HEK293 (cell line): ENCODE data around the gene IL1RAPL1.

Experiments used
- CTCF ChIA-PET: fragments of 350-600 bp; formaldehyde crosslinking; extraction: SDS; loops from one replicate; lab custom pipeline; 2021; ENCODE audit warnings: antibody characterized with exemption; lab: Yijun Ruan, JAX
- POLR2A ChIA-PET: fragments of 300-600 bp; formaldehyde crosslinking; extraction: SDS; loops from one replicate; lab custom pipeline; 2020; ENCODE audit warnings: antibody characterized with exemption, inconsistent platforms; lab: Yijun Ruan, JAX
- H3K27ac ChIP-seq: fragments of 200-500 bp; sonication (Bioruptor generic); 2 replicates; pipeline ENCODE4 v1.5.1; 2014; ENCODE audit warnings: low read depth, low read length, control low read depth, inconsistent platforms; ENCODE audit errors: extremely low read depth
- H3K36me3 ChIP-seq, 2 experiments: fragments of 200-500 bp in 1 of 2; sonication (Bioruptor generic) in 1 of 2; 1 replicate in 1 of 2; 2 replicates in 1 of 2; pipeline ENCODE4 v1.5.1; 2014 to 2017; ENCODE audit warnings: inconsistent platforms in 2 of 2, low read length in 2 of 2; ENCODE audit not compliant: control insufficient read depth in 2 of 2, insufficient read depth in 1 of 2
- H3K4me1 ChIP-seq: fragments of 200-500 bp; sonication (Bioruptor generic); 2 replicates; pipeline ENCODE4 v1.5.1; 2014; ENCODE audit warnings: mild to moderate bottlenecking, low read length, inconsistent platforms; ENCODE audit not compliant: control insufficient read depth, insufficient read depth
- H3K4me3 ChIP-seq: 2 replicates; pipeline ENCODE4 v1.5.1; 2011; ENCODE audit warnings: low read depth, mild to moderate bottlenecking, control low read depth, low read length, moderate library complexity
- H3K9me3 ChIP-seq: fragments of 200-500 bp; sonication (Bioruptor generic); 2 replicates; pipeline ENCODE4 v1.5.1; 2014; ENCODE audit warnings: low read depth, low read length, inconsistent platforms; ENCODE audit not compliant: control insufficient read depth, insufficient read depth
- BCL11A ChIP-seq: fragments of 450-650 bp; formaldehyde crosslinking; IDR thresholded peaks from 2 replicates; pipeline ENCODE4 v1.5.1; 2016; ENCODE audit warnings: low read depth, missing biosample characterization, missing genetic modification characterization
- KLF8 ChIP-seq: fragments of 450-650 bp; formaldehyde crosslinking; IDR thresholded peaks from 2 replicates; pipeline ENCODE4 v1.5.1; 2016; ENCODE audit warnings: missing biosample characterization, missing genetic modification characterization
- PBX3 ChIP-seq: sonication (generic); formaldehyde crosslinking; IDR thresholded peaks from 2 replicates; pipeline ENCODE4 v1.8.1; 2022; ENCODE audit warnings: mild to moderate bottlenecking, moderate library complexity, missing genetic modification reagents
- SP7 ChIP-seq: fragments of 450-650 bp; formaldehyde crosslinking; IDR thresholded peaks from 2 replicates; pipeline ENCODE4 v1.5.1; 2016; ENCODE audit warnings: missing biosample characterization, missing genetic modification characterization
- ZBTB6 ChIP-seq: fragments of 450-650 bp; formaldehyde crosslinking; IDR thresholded peaks from 2 replicates; pipeline ENCODE4 v1.5.1; 2017; ENCODE audit warnings: missing biosample characterization, missing genetic modification characterization
- ZBTB8A ChIP-seq: fragments of 450-650 bp; formaldehyde crosslinking; IDR thresholded peaks from 2 replicates; pipeline ENCODE4 v1.5.1; 2016; ENCODE audit warnings: missing biosample characterization, missing genetic modification characterization
- ZFP69B ChIP-seq: fragments of 450-650 bp; formaldehyde crosslinking; IDR thresholded peaks from 2 replicates; pipeline ENCODE4 v1.5.1; 2016; ENCODE audit warnings: missing biosample characterization, missing genetic modification characterization
- ZNF146 ChIP-seq: fragments of 450-650 bp; formaldehyde crosslinking; IDR thresholded peaks from 2 replicates; pipeline ENCODE4 v1.5.1; 2016; ENCODE audit warnings: missing biosample characterization, missing genetic modification characterization
- ZNF202 ChIP-seq: fragments of 450-650 bp; formaldehyde crosslinking; IDR thresholded peaks from 2 replicates; pipeline ENCODE4 v1.5.1; 2016; ENCODE audit warnings: missing biosample characterization, missing genetic modification characterization, borderline replicate concordance
- ZNF211 ChIP-seq: fragments of 450-650 bp; formaldehyde crosslinking; IDR thresholded peaks from 2 replicates; pipeline ENCODE4 v1.5.1; 2016; ENCODE audit warnings: low read depth, missing biosample characterization, missing genetic modification characterization
- ZNF239 ChIP-seq: fragments of 450-650 bp; formaldehyde crosslinking; IDR thresholded peaks from 2 replicates; pipeline ENCODE4 v1.5.1; 2016; ENCODE audit warnings: missing biosample characterization, missing genetic modification characterization
- ZNF354C ChIP-seq: fragments of 450-650 bp; formaldehyde crosslinking; IDR thresholded peaks from 2 replicates; pipeline ENCODE4 v1.5.1; 2016; ENCODE audit warnings: missing biosample characterization, missing genetic modification characterization, low read depth, borderline replicate concordance
- ZNF366 ChIP-seq: fragments of 450-650 bp; formaldehyde crosslinking; conservative IDR thresholded peaks from 2 replicates; pipeline ENCODE4 v1.5.1; 2016; ENCODE audit warnings: missing biosample characterization, missing genetic modification characterization
- ZNF398 ChIP-seq: fragments of 450-650 bp; formaldehyde crosslinking; IDR thresholded peaks from 2 replicates; pipeline ENCODE4 v1.5.1; 2017; ENCODE audit warnings: missing biosample characterization, missing genetic modification characterization
- ZNF449 ChIP-seq: fragments of 450-650 bp; formaldehyde crosslinking; IDR thresholded peaks from 2 replicates; pipeline ENCODE4 v1.5.1; 2017; ENCODE audit warnings: missing biosample characterization, mild to moderate bottlenecking, missing genetic modification characterization, moderate library complexity
- ZNF621 ChIP-seq: fragments of 450-650 bp; formaldehyde crosslinking; IDR thresholded peaks from 2 replicates; pipeline ENCODE4 v1.5.1; 2017; ENCODE audit warnings: missing biosample characterization, missing genetic modification characterization
- ZNF654 ChIP-seq: fragments of 450-650 bp; formaldehyde crosslinking; IDR thresholded peaks from 2 replicates; pipeline ENCODE4 v1.5.1; 2016; ENCODE audit warnings: low read depth, missing biosample characterization, missing genetic modification characterization
- ZNF660 ChIP-seq: fragments of 450-650 bp; IDR thresholded peaks from 2 replicates; pipeline ENCODE4 v1.5.1; 2018; ENCODE audit warnings: missing biosample characterization, mild to moderate bottlenecking, missing genetic modification characterization
- ZNF776 ChIP-seq: fragments of 450-650 bp; formaldehyde crosslinking; IDR thresholded peaks from 2 replicates; pipeline ENCODE4 v1.5.0; 2017; ENCODE audit warnings: missing biosample characterization, missing genetic modification characterization, borderline replicate concordance

The IL1RAPL1 gene

GRCh38 chrX:29541038-29541437 lies 953.8 kb downstream of the IL1RAPL1 start:
- Histone ChIP-seq H3K4me3 (no peak overlapping the region), H3K27ac (no peak overlapping the region), H3K4me1 (no peaks in the 10 kb centered on the region), H3K36me3 (no peaks in the 10 kb centered on the region), H3K9me3 (no peaks in the 10 kb centered on the region)
- TF ChIP-seq ZNF239 (tag by site-specific recombination) (no peak), ZBTB6 (tag by site-specific recombination) (no peak), KLF8 (tag by site-specific recombination) (no peak), ZNF398 (tag by site-specific recombination) (no peak), SP7 (tag by site-specific recombination) (no peak), ZNF202 (tag by site-specific recombination) (no peak), ZFP69B (tag by site-specific recombination) (no peak), ZNF654 (no peak), BCL11A (tag by site-specific recombination) (no peak), ZNF449 (no peak), ZNF621 (tag by site-specific recombination) (no peak), ZNF776 (no peak), ZNF211 (no peak), ZBTB8A (no peak), ZNF660 (no peak), ZNF146 (no peak)
- CTCF ChIA-PET, result interaction anchor here (0.7 kb wide), 1 partner anchor 1166 kb away, joined by 3 read pairs; no protein-coding TSS in a partner anchor
- POLR2A ChIA-PET, result no interaction called here

GRCh38 chrX:29542152-29542551 lies 954.9 kb downstream of the IL1RAPL1 start:
- H3K4me3 ChIP-seq, result no peak overlapping the region
- H3K4me1 ChIP-seq, result no peaks in the 10 kb centered on the region
- no peak overlapping the region for H3K27ac ChIP-seq
- TF ChIP-seq ZNF366 (tag by site-specific recombination), result no peak
- TF ChIP-seq ZNF354C (tag by site-specific recombination), result no peak
- TF ChIP-seq PBX3 (CRISPR knock-in tag), result no peak
- no peaks in the 10 kb centered on the region for H3K36me3 ChIP-seq
- ChIA-PET POLR2A (no interaction called here), CTCF (interaction anchor here (0.6 kb wide), 1 partner anchor 158 kb away, joined by 3 read pairs; no protein-coding TSS in a partner anchor)
- no peaks in the 10 kb centered on the region for H3K9me3 ChIP-seq
